ENCODE results near the gene RBMS3.

DNA sequence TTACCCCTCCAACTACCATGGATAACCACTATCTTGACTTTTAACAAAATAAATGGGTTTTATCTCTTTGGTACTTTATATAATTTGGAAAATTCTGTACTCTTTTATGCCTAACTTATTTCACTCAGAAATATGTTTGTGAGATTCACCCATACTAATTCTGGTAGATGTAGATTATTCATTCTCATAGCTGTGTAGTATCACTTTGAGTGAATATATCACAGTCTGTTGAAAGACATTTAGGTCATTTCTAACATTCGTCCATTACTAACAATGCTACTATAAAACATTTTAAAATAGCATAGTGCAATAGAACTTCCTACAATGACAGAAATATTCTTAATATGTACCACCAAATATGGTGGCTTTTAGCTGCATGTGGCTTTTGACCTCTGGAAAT is 542.4 kb downstream of the RBMS3 start:
- TF ChIP-seq CTCF (conservative IDR thresholded peaks at IDR 0.05; ENCODE audit: low read depth in 2 of 2) (no peak), POLR2AphosphoS5 (IDR thresholded peaks at IDR 0.05; ENCODE audit: low read depth) (no peak), STAT1 (IDR thresholded peaks at IDR 0.05; ENCODE audit: unreplicated experiment) (no peak), EZH2 (IDR thresholded peaks at IDR 0.05; ENCODE audit: low read depth, unreplicated experiment) (no peak), REST (IDR thresholded peaks at IDR 0.05; ENCODE audit: unreplicated experiment) (no peak), CREB1 (CRISPR knock-in tag; IDR thresholded peaks at IDR 0.05; ENCODE audit: low read depth) (no peak), EZH2phosphoT487 (IDR thresholded peaks at IDR 0.05; ENCODE audit: unreplicated experiment) (no peak), JUNB (IDR thresholded peaks at IDR 0.05; ENCODE audit: unreplicated experiment) (no peak), ZNF114 (CRISPR knock-in tag; IDR thresholded peaks at IDR 0.05) (no peak), NANOG (IDR thresholded peaks at IDR 0.05; ENCODE audit: borderline replicate concordance) (no peak), ZNF331 (CRISPR knock-in tag; IDR thresholded peaks at IDR 0.05; ENCODE audit: low read depth) (no peak)
- TF ChIP-seq, protein P1, sequence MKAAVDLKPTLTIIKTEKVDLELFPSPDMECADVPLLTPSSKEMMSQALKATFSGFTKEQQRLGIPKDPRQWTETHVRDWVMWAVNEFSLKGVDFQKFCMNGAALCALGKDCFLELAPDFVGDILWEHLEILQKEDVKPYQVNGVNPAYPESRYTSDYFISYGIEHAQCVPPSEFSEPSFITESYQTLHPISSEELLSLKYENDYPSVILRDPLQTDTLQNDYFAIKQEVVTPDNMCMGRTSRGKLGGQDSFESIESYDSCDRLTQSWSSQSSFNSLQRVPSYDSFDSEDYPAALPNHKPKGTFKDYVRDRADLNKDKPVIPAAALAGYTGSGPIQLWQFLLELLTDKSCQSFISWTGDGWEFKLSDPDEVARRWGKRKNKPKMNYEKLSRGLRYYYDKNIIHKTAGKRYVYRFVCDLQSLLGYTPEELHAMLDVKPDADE (IDR thresholded peaks at IDR 0.05) = no peak
